ENCODE measurements around the gene HOXC12. TPM values are rescaled to one million over a fixed set of nuclear protein-coding genes. Genes with fewer than 3 reads are reported as not detected.

HOXC12 gene
- total and polyA plus RNA-seq, 2 of the 8 experiments (the other 6 are each of a cell fraction or from before 2014, with no cell fraction given): not detected

- no peak overlapping the region for H2BK5ac ChIP-seq (ENCODE audit: low read depth, low read length)
- CTCF ChIA-PET (ENCODE audit: partially characterized antibody): interaction anchor here (1.0 to 11.3 kb wide), 17 partner anchors 9 to 375 kb away, joined by 3 to 172 read pairs (median 10); partner anchors contain the start of genes HOXC10, HOXC5, HOXC6 and SMUG1
- H2BK15ac ChIP-seq (ENCODE audit: low read length): no peak overlapping the region
- POLR2A ChIA-PET (ENCODE audit: partially characterized antibody): interaction anchor here (0.9 kb wide), 1 partner anchor 16 kb away, joined by 3 read pairs; no protein-coding TSS in a partner anchor
- H3K27ac ChIP-seq (ENCODE audit: low read depth, low read length): no peak overlapping the region
- H3K79me1 ChIP-seq (ENCODE audit: low read depth, low read length): no peaks in the 10 kb centered on the region
- H3K4me2 ChIP-seq (ENCODE audit: insufficient read depth in 1 of 2, low read depth in 2 of 2, low read length in 2 of 2): no peak overlapping the region
- H3K27me3 ChIP-seq (replicated peaks in 1 of 4; ENCODE audit: control insufficient read depth in 3 of 4, extremely low read depth in 1 of 4, insufficient read depth in 3 of 4, low read length in 3 of 4): peaks cover 97 to 100% (median 100%) of the 10 kb centered on the region in 4 experiments
- H4K20me1 ChIP-seq (replicated peaks in 1 of 2; ENCODE audit: control insufficient read depth in 1 of 2, insufficient read depth in 2 of 2, low read length in 2 of 2): peaks cover 0 to 31% of the 10 kb centered on the region in 2 experiments
- DNase-seq (ENCODE audit: low read depth in 1 of 2, low spot score in 2 of 2) (no peak), FAIRE-seq (no peak)
- H2BK20ac ChIP-seq (ENCODE audit: low read length): no peak overlapping the region
- no peaks in the 10 kb centered on the region for H3K79me2 ChIP-seq (ENCODE audit: control insufficient read depth in 1 of 2, insufficient read depth in 2 of 2, low read length in 2 of 2)
- peaks cover 0 to 9% (median 2%) of the 10 kb centered on the region in 4 experiments; a peak in 4 of 7 replicates for H3K4me1 ChIP-seq (replicated peaks in 1 of 4; ENCODE audit: control insufficient read depth in 3 of 4, insufficient read depth in 4 of 4, low read length in 3 of 4)
- no peak overlapping the region for H4K91ac ChIP-seq (replicated peaks; ENCODE audit: insufficient read length, low read length)
- H2AFZ ChIP-seq (ENCODE audit: low read length): no peak overlapping the region
- H4K5ac ChIP-seq (ENCODE audit: insufficient read length, low read depth, low read length): no peak overlapping the region
- no peak overlapping the region for H2AK5ac ChIP-seq (ENCODE audit: low read depth, low read length)
- H2BK12ac ChIP-seq (ENCODE audit: low read depth, low read length): no peak overlapping the region
- H4K8ac ChIP-seq (ENCODE audit: extremely low read depth, insufficient read depth, low read length): no peak overlapping the region
- 0 out of 4 replicates have a peak, but pooled peaks of 1 of the 2 experiments have one; percentile 11 for TF ChIP-seq RAD21 (IDR thresholded peaks at IDR 0.05 in 1 of 2, conservative IDR thresholded peaks at IDR 0.05 in 1 of 2; ENCODE audit: low read depth in 2 of 2, low read length in 2 of 2)
- peak; percentile 96 for TF ChIP-seq EZH2 (IDR thresholded peaks at IDR 0.05; ENCODE audit: low read depth, low read length, severe bottlenecking)
- no peak for TF ChIP-seq JUN (IDR thresholded peaks at IDR 0.05; ENCODE audit: low read depth, low read length)
- peak; percentile 93 for TF ChIP-seq SUZ12 (IDR thresholded peaks at IDR 0.05; ENCODE audit: low read length)
- peak; percentile 53 for TF ChIP-seq RNF2 (IDR thresholded peaks at IDR 0.05; ENCODE audit: borderline replicate concordance, low read depth, low read length, missing control alignments, poor library complexity, severe bottlenecking)
- WGBS, 2 experiments (ENCODE audit: extremely low coverage in 1 of 2, insufficient coverage in 1 of 2, insufficient read length in 1 of 2, insufficient replicate concordance in 2 of 2, low coverage in 1 of 2, low lambda C conversion rate in 2 of 2, missing lambda C conversion rate in 1 of 2): 38% methylated on average over 20 of the region's 20 CpGs; no CpG with 5 or more reads in 1 of the 2 experiments
- H3K14ac ChIP-seq (ENCODE audit: insufficient read length): no peak overlapping the region
- no peak overlapping the region for H3K23ac ChIP-seq (ENCODE audit: insufficient read length)
- no peak overlapping the region for H3K4ac ChIP-seq (replicated peaks; ENCODE audit: insufficient read length, low read depth, low read length)
- no peak overlapping the region for H3K9ac ChIP-seq (replicated peaks in 1 of 4; ENCODE audit: extremely low read depth in 1 of 4, low read depth in 3 of 4, low read length in 3 of 4)
- no peak overlapping the region for H3K56ac ChIP-seq (replicated peaks; ENCODE audit: insufficient read length, low read depth, low read length)
- H3K18ac ChIP-seq (ENCODE audit: extremely low read depth, low read length): no peak overlapping the region
- no peak overlapping the region for H2BK120ac ChIP-seq (replicated peaks; ENCODE audit: low read depth, low read length)
- peaks cover 2% of the 10 kb centered on the region; the same call in 1 of the 2 replicates for H3K23me2 ChIP-seq (ENCODE audit: low read depth, low read length)
- no peak overlapping the region for H3K4me3 ChIP-seq (ENCODE audit: extremely low read depth in 1 of 4, insufficient read depth in 2 of 4, low read depth in 3 of 4, low read length in 4 of 4)
- H3K9me3 ChIP-seq (ENCODE audit: insufficient read depth in 2 of 2, low read depth in 1 of 2, low read length in 1 of 2): no peaks in the 10 kb centered on the region
- peaks cover 0 to 2% (median 0%) of the 10 kb centered on the region in 4 experiments; a peak in 1 of 8 replicates for H3K36me3 ChIP-seq (ENCODE audit: control insufficient read depth in 2 of 4, insufficient read depth in 4 of 4, low read length in 3 of 4)
Observed at GRCh38 chr12:54004063-54004840, 49.5 kb downstream of the HOXC12 start.

Data from H1 (cell line).